ENCODE data around the gene ZMYND8.

DNA sequence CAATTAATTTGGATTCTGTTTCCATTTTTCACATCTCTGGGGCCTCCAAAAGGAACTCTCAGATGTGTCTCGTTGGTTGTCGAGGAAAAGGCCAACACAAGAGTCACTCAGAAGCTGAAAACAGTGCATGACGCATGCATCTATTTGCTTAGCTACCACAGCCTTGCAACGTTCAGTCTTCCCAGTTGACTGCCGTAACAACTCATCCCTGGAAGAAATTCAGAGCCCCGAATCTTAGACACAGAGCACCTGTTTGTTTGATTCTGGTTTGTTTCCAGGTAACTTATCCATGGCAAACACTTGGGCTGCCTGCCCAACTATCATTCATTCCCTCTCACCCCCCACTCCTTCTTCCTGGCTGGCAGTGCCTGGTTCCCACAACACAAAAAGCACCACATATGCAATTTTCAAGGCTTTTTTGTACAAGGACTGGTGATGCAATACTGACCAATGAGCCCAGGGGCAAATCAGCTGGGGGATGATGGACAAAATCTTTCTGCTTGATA lies 60.5 kb downstream of the ZMYND8 start:
- TF ChIP-seq, protein P1, sequence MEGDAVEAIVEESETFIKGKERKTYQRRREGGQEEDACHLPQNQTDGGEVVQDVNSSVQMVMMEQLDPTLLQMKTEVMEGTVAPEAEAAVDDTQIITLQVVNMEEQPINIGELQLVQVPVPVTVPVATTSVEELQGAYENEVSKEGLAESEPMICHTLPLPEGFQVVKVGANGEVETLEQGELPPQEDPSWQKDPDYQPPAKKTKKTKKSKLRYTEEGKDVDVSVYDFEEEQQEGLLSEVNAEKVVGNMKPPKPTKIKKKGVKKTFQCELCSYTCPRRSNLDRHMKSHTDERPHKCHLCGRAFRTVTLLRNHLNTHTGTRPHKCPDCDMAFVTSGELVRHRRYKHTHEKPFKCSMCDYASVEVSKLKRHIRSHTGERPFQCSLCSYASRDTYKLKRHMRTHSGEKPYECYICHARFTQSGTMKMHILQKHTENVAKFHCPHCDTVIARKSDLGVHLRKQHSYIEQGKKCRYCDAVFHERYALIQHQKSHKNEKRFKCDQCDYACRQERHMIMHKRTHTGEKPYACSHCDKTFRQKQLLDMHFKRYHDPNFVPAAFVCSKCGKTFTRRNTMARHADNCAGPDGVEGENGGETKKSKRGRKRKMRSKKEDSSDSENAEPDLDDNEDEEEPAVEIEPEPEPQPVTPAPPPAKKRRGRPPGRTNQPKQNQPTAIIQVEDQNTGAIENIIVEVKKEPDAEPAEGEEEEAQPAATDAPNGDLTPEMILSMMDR (IDR thresholded peaks at IDR 0.05) = no peak
- TF ChIP-seq TCF7L2 (IDR thresholded peaks at IDR 0.05; ENCODE audit: low read depth, low read length) (no peak), POLR2AphosphoS5 (IDR thresholded peaks at IDR 0.05; ENCODE audit: low read depth, low read length) (no peak), SIN3A (IDR thresholded peaks at IDR 0.05; ENCODE audit: borderline replicate concordance, insufficient read depth, low read depth, low read length) (no peak)
- TF ChIP-seq, protein P2, sequence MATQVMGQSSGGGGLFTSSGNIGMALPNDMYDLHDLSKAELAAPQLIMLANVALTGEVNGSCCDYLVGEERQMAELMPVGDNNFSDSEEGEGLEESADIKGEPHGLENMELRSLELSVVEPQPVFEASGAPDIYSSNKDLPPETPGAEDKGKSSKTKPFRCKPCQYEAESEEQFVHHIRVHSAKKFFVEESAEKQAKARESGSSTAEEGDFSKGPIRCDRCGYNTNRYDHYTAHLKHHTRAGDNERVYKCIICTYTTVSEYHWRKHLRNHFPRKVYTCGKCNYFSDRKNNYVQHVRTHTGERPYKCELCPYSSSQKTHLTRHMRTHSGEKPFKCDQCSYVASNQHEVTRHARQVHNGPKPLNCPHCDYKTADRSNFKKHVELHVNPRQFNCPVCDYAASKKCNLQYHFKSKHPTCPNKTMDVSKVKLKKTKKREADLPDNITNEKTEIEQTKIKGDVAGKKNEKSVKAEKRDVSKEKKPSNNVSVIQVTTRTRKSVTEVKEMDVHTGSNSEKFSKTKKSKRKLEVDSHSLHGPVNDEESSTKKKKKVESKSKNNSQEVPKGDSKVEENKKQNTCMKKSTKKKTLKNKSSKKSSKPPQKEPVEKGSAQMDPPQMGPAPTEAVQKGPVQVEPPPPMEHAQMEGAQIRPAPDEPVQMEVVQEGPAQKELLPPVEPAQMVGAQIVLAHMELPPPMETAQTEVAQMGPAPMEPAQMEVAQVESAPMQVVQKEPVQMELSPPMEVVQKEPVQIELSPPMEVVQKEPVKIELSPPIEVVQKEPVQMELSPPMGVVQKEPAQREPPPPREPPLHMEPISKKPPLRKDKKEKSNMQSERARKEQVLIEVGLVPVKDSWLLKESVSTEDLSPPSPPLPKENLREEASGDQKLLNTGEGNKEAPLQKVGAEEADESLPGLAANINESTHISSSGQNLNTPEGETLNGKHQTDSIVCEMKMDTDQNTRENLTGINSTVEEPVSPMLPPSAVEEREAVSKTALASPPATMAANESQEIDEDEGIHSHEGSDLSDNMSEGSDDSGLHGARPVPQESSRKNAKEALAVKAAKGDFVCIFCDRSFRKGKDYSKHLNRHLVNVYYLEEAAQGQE (IDR thresholded peaks at IDR 0.05; ENCODE audit: insufficient read depth in 1 of 2, low read depth in 2 of 2, low read length in 1 of 2) = no peak

Measured in Panc1 (cell line).